GM19351 (cell line): ENCODE data around the gene MRE11.
"Not testable (repeated sequence)": the region's sequence is repeated elsewhere in the genome, so short reads cannot be mapped to it uniquely, and the experiment has no call there.

Source experiments
- ATAC-seq: cut with Tn5 transposase; IDR thresholded peaks from one replicate; pipeline ENCODE4 v1.9.1; 2021; ENCODE audit warnings: mild to moderate bottlenecking, moderate library complexity; ENCODE audit not compliant: unreplicated experiment

MRE11 gene

DNA sequence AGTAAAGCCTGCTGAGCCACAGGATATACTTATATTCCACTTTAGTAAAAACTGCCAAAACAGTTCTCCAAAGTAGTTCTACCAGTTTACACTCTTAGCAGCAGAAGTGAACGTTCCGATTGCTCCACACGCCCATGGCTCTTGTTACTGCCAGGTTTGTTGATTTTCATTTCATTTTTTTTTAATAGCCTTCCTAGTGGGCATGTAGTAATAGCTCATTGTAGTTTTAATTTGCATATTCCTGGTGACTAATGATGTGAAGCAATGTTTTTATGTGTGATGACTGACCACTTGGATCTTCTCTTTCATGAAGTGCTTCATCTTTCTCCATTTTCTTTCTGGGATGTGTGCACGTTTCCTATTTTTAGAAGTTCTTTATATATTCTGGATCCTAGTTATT, 13.8 kb upstream of the MRE11 start:
- no peak for ATAC-seq

DNA sequence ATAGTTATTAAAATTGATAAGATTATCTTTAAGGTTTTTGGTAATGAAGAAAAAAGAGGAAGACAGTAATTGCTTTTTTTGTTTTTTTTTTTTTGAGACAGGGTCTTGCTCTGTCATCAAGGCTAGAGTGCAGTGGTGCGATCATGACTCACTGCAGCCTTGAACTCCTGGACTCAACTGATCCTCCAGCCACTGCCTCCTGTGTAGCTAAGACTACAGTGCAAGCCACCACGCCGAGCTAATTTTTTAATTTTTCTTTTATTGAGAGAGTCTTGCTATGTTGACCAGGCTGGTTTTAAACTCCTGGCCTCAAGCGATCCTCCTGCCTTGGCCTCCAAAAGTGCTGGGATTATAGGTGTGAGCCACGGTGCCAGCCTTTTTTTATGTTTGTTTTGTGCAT, 12.9 kb upstream of the MRE11 start:
- ATAC-seq = not testable (repeated sequence)

DNA sequence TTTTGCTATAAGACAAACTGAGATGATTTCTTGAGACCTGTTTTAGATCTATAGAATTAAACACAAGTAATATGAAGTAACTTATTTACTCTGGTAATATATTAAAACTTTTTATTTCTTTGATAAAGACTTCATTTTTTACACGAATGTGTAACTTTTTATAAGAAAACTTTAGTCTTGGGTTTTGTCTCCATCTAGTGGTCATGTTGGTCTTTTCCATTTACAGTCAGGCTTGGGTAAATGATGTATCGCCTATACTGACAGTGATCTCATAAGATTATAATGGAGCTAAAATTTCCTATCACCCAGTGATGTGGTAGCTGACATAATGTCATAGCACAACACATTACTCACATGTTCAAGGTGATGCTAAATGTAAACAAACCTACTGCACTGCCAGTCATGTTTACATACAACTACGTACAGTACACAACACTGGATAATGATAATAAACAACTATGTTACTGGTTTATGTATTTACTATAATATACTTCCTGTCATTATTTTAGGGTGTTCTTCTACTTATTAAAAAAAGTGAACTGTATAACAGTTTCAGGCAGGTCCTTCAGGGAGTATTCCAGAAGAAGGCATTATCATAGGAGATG, 11.1 kb upstream of the MRE11 start:
- ATAC-seq = no peak

DNA sequence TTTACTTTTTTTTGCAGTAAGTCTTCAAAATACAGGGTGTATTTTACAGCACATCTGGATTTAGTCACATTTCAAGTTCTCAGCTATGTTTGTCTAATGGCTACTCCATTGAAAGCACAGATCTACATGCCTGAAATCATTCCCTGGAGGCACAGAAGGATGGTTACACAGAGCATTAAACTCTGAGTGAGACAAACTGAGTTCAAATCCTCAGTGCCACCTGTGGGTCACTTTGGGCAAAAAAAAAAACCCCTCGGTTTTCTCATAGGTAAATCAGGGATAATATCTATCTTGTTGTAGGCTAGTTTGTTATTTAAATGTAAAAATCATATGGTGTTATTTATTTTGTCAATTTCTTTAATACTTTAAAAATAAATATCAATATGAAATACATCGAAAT, 7.9 kb upstream of the MRE11 start:
- ATAC-seq = no peak

DNA sequence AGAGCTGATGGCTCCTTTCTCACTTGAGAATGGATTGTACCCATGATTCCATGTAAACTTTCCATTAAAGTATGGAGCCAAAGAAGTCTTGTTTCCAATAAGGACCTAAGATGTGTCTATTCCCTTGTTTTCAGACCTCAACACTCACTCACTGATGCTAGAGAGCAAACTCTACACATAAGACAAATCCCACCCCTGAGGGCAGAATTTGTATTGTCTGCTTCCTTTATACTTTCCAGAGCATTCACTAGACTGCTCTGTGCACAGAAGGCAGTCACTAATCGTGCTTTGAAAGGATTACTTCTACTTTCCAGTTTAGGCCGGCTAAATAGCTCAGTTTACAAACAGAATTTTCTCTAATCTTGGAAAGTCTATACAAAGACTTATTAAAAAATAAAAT, 6.5 kb upstream of the MRE11 start:
- no peak for ATAC-seq

DNA sequence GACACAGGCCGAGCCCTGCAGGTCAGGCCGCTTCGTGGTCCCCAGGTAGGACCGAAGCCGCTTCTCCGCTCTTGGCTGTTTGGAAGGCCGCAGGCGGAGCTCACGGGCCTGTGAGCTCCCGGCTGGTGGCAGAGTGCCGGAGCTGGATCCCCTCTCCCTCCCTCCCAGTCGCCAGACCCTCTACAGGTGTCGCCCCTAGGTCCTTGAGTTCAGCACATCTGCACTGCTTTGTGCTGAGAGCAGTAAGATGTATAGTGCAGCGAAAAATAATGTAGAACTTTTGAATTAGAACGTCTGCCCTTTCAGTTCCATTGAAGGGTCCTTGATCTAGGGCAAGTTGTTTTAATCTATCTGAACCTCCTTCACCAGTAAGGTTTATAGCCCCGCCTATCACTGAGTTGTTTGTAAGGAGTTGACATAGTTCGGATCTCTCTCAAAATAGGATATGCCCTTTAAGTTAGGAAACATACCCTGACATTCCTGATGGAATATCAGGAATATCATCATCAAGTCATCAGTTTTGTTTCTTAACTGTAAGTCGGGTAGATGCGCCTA, 559 bp upstream of the MRE11 start:
- peak; percentile 56 for ATAC-seq

DNA sequence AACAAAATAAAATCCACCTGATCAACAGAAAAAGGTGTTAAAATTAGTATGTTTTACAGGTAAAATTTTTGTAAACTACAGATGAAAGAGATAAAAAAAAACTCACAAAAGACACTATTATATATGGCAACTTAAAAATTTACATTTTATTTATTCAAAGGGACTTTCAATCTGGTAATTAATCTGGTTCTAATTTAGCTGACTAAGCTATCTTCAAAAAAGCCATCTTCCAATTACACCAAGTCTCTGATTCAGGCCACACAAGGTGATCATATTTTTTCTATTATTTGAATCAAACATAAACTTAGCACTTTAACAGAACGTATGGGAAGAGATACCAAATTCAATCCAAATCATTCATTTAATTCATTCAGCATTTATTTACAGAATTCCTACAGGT, 7.6 kb downstream of the MRE11 start:
- ATAC-seq = no peak

DNA sequence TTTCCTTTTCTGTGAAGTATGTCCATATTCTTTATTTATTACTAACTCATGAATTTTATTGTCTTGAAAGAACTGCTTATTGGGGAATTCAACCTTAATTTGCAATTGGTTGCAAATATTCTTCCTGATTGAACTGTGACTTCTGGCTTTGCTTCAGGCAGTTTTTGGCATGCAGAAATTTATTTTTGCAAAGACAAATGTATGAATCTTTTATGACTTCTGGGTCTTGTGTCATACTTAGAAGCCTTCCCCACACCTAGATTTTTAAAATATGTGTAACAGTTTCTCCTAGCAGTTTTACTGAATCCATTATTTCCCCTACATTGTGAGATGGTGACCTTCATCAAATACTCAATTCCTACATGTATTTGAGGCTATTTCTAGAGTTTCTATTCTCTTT, 12.3 kb downstream of the MRE11 start:
- ATAC-seq = no peak

DNA sequence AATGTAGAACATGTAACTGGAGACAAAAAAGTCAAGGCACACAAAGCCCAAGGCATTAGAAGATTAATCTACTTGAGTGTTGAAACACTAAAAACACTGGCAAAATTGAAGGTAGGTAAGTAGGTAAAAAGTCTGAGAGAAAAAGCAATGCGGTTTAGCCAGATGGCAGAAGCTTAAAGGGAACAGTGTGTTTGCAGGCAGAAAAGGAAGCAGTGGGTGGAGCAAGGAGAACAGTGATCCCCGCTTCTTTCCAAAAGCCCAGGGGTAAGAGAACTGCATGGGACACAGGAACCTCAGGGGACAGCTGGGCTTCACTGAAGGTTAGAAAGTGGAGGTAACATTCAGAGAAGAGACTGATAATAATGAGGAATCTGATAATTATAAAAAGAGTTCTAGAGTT, 16.0 kb downstream of the MRE11 start:
- ATAC-seq = no peak

DNA sequence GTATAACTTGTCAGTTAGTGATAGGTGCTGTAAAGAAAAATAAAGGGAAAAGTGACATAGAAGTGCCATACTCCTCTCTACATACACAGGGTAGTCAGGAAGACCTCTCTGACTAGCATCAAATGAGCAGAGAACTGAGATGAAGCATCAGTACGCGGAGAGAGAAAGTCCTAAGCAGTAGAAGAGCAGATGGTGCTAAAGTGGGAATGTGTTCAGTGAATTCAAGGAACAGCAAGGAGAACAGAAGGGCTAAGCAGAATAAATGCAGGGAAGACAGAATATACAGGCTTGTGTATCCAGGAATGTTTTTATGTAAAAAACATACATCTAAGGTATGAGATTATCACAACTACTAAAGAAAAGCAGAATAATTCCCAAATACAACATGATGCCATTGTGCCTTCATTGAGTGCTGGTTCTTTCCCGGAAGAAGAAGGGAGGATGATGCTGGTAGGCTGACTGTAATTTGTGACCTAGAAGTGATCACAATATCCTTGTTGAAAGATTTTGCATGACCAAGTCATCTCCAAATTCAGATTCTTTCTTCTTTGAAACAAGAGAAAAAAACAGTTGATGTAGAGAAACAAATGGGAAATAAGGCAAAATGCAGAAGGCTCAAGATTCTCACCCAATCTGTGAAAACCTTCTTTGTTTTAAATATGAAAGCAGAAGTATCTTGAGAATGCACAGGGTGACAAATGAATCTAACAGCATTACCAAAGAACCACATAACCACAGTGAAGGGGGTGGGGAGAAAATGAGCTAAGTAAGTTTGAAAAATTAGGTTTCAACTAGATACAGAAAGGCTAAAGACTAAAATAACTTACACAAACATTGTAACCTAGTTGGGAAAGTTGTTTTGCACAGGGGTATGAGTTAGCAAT, 20.5 kb downstream of the MRE11 start:
- ATAC-seq = peak; percentile 84

DNA sequence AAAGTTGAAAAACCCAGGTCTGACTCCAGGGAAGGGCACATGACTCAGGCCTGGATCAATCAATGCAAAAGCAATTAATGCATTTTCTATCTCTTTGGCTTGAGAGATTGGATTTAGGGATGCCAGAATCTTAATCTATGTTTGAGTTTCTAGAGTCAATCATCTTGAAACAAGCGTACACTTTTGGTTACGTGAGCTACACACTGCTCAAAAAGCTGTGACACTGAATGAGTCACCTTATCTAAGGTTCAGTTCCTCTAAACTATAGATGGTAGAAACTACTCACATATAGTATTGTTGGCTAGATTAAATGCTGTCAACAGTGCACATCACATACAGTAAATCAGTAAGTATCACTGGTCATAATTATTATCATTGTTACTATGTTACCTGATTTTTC, 24.2 kb downstream of the MRE11 start:
- ATAC-seq = peak; percentile 85

DNA sequence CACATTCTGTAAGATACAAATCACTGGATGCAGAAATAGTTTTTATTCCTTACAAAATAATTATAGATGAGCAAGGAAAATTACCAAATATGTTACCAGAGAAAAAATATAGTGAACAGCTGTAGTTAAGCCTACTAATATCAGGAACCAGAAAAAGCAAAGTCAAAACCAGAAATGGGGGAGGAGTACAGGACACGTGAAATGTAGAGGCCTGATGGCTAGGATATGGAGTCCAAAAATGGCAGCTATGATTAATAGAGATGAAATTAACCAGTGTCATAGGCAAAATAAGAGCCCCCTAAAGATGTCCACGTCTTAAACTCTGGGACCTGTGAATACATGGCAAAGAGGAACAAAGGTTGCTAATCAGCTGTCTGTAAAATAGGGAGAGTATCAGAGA, 34.1 kb downstream of the MRE11 start:
- ATAC-seq = peak; percentile 70

DNA sequence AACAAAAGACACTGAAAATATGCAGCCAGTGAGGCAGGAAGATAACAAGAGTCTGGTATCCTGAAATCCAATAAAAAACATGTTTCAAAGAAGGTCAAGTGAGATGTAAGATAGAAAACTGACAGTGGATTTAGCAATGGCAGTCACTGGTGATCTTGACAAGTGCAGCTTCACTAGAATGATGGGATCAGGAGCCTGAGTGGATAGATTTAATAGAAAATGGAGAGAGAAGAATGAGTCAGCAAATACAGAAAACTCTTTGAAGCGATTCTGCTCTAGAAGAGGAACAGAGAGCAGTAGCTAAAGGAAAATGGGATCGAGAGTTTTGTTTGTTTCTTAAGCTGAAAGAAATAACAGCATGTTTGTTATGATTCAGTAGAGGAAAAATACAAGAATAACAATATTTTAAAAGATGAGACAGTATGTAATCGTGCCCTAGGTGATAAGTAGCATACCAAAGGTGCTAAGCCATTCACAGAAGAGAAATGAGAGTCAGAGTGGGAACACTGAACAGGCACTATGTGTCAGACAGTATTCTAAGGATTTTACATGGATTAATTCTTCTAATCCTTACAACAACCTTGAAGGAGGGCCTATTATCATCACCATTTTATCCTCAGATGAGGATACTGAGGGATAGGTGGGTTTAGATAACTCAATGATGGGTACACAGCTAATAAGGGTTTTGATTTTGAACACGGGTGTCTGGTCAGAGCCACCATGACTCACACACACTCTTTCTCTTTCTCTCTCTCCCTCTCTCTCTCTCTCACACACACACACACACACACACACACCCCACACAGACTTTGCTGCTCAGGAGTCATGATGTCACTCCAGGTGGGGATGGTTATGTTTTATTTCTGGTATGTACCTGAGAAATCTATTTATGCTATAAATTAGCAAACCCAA, 36.3 kb downstream of the MRE11 start:
- ATAC-seq = peak; percentile 58

DNA sequence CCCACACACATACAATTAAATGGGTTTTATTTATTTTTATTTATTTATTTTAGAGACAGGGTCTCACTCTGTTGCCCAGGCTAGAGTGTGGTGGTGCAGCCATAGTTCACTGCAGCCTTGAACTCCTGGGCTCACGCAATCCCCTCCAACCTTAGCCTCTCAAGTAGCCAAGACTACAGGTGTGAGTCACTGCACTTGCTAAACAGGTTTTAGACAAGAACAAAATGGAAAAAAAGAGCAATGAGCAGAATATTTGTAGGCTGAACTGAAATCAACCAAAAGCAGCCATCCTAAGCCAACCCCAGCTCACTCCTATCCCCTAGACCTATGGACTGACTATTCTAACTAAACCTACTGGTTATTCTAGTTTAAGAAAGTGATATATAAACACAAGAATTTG, 37.8 kb downstream of the MRE11 start:
- ATAC-seq = no peak

DNA sequence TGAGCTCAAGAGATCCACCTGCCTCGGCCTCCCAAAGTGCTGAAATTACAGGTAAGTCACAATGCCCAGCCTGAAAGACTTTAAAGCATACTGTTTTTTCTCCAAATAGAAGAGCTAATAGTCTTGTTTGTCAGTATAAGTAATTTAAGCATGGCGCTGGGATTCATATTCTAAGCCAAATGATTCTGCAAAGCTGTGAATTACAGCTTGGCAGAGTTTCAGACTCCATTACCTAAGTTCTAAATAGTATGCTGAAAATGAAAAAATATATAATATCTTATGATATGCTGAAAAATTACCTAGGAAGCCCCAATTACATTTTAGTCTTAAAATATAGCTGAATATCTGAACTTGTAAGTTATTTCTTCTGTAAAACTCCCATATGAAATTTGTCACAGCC, 39.3 kb downstream of the MRE11 start:
- ATAC-seq = no peak

DNA sequence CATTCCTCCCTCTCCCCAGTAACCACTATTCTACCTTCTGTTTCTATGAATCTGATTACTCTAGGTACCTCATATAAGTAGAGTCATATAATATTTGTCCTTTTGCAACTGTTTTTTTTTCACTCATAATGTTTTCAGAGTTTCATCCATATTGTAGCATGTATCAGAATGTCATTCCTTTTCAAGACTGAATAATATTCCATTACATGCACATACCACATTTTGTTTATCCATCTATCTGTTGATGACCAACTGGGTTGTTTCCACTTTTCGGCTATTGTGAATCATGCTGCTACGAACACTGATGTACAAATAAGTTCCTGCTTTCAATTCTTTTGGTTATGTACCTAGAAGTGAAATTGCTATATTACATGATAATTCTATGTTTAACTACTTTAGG, 40.7 kb downstream of the MRE11 start:
- ATAC-seq = no peak

DNA sequence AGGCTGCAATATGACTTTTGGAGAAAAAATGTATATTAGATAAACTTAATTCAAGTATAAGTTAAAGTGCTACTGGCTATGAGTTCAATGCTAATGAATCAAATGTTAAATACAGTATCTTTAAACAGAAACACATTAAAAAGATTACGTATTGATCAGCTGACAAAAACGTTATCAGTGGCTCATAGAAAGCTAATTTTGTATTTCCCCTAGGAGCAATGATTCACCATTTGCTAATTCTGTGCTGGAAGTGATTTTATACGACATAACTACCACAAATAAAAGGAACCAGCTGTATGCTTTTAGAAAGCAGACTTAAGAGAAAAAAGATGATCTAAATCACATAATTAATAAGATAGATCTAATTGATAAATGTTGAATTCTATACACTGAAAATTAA, 43.6 kb downstream of the MRE11 start:
- no peak for ATAC-seq

DNA sequence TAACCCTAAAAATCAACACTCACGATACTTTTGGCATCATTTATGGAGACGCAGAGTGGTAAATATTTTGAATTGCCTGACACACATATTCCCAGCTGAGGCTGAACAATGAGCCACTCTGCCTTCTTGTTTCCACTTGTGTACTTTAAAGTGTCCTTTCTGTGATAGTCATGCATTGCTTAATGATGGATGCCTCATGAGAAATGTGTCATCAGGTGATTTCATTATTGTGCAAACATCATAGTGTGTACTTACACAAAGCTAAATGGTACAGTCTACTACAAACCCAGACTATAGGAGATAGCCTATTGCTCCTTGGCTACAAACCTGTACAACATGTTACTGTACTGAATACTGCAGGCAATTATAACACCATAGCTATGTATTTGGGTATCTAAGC, 44.2 kb downstream of the MRE11 start:
- ATAC-seq = no peak

DNA sequence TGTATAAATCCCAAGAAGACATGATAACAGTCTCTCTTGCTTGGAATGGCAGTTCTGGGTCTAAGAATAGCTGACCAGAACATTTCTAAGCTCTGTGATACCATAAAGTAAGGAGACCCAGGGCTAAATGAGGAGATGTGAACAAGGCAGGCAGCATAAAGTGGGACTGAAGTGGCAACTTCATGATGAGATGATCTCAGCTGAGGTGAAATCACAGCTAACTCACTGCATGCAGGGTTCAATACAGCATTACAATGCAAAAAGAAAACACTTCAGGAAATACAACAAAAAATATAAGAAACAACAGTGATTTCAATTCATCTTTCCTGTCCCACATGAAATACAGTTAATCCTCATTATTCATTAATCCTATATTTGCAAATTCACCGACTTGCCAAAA, 44.6 kb downstream of the MRE11 start:
- no peak for ATAC-seq

DNA sequence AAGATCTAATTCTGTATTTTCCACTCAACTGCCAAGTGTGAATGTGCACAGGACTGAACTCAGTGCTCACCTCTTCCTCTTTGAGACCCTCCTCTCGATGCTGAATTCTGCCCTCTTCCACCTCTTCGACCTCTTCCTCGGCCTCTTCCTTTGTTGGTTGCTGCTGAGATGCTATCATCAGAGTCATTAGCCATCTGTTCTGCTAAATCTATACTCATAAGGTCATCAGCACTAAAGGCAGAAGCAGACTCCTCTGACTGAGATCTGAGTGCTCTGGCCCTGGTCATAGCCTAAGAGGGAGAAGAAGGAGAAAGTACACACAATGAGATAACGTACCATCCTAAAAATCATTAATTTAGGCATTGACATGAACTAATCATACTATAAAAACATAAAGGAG, 46.5 kb downstream of the MRE11 start:
- no peak for ATAC-seq

DNA sequence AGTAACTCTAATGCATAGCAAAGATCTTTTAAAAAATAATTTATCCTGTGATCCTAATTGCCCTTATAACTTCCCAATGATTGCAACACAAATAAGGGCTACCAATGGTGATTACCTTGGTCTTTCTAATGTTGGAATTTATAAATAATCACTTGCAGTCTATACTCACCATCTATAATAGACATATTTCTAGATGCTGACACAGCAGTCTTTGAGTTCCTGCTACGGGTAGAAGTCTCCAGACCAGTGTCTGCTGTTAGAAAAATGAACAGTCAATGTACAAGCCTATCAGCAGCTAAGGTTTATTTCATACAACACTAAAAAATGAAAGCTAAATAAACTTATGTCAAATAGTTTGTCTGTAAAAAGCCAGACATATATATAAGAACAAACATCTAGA, 48.0 kb downstream of the MRE11 start:
- no peak for ATAC-seq
